Retinal pigment epithelial cell (primary cell): ENCODE data around the gene OSM.

ENCODE experiments used
- DNase-seq: peaks from one replicate; pipeline ENCODE4 v3.0.0-alpha.2; 2010; ENCODE audit warnings: low read depth
- H3K4me3 ChIP-seq: 2 replicates; pipeline ENCODE4 v1.5.1; 2011; ENCODE audit warnings: mild to moderate bottlenecking, low read length, control low read depth, moderate library complexity
- TF ChIP-seq, protein P1 (sequence below): conservative IDR thresholded peaks from 2 replicates; pipeline ENCODE4 v1.5.1; 2011; ENCODE audit warnings: low read depth, low read length, control low read depth, inconsistent platforms

OSM gene

DNA sequence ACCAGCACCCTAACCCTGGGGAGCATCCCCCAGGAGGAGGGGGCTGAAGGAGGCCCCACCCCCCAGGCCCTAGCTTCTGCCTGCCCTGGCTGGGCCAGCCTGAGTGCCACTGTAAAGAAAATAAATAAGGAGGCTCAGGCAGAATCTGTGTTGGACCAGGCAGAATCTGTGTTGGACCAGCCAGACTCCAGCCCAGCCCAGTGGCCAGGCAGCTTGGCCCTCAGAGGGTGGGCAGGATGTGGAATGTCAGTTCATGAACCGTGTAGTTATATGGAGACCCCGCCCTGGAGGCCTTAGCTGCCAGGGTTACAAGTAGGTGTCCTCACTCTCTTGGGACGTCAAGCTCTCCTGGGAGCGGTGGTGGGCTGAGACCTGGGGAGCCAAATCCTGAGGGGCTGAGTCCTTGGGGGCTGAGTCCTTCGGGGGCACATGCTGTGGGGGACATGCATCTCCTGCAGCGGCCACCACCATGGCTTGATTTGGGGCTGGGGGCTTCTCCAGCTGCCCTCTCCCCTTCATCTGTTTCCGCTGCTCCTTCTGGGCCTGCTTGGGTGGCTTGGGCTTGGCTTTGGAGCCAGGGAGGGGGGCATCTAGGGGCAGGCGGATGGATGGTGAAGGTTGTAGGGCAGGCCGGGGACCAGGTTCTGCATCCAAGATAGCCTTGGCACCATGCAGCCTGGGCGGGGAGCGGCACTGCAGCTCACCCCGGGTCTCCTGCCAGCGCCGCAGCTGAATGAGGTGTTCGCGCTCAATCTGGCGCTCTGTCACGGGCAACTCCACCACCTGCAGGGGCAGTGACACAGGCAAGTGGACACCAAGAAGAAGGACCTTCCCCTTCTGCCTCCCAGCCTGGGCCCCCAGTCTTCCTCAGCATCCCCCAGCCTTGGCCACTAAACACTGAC, 25.7 kb upstream of the OSM start:
- no peak for DNase-seq
- TF ChIP-seq, protein P1, sequence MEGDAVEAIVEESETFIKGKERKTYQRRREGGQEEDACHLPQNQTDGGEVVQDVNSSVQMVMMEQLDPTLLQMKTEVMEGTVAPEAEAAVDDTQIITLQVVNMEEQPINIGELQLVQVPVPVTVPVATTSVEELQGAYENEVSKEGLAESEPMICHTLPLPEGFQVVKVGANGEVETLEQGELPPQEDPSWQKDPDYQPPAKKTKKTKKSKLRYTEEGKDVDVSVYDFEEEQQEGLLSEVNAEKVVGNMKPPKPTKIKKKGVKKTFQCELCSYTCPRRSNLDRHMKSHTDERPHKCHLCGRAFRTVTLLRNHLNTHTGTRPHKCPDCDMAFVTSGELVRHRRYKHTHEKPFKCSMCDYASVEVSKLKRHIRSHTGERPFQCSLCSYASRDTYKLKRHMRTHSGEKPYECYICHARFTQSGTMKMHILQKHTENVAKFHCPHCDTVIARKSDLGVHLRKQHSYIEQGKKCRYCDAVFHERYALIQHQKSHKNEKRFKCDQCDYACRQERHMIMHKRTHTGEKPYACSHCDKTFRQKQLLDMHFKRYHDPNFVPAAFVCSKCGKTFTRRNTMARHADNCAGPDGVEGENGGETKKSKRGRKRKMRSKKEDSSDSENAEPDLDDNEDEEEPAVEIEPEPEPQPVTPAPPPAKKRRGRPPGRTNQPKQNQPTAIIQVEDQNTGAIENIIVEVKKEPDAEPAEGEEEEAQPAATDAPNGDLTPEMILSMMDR, result no peak
- no peak overlapping the region for H3K4me3 ChIP-seq

DNA sequence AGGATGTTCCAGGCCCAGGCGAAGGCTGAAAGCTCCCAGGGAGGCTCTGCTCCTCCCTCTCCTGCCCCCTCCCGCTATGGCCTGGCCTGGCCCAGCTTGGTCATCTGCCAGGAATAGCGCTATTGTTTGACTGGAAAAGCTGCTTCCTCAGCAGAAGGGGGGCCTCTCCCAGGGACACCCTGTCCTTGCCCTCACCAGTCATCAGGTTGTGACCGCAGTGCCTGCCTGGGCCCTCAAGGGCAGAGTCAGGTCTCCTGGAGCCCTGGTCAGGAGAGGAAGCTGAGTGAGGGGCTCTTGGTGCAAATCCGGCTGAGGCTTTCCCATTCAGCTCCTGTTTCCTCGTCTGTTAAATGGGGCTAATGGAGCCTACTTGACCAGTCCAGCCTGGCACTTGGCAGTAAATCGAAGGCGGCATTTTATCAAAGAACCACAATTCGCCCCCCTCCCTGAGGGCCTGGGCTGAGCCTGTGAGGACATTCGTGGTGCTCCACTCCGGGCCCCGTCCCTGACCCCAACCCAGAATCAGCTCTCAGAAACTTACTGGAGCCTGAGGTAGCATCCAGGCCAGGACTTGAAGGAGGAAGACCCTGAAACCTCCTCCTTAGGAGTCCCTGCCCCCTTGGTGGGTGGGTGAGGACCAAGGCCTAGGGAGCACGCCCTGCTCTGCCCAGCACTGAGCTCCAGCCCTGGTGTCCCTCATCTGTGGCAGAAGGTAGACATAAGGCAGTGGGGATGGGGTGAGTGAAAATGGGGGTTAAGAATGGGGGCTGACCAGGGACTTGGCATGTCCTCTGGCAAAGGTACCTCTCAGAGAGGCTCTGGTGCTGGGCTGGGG, 24.6 kb upstream of the OSM start:
- TF ChIP-seq, protein P1, result no peak
- no peak for DNase-seq
- H3K4me3 ChIP-seq, result no peak overlapping the region

DNA sequence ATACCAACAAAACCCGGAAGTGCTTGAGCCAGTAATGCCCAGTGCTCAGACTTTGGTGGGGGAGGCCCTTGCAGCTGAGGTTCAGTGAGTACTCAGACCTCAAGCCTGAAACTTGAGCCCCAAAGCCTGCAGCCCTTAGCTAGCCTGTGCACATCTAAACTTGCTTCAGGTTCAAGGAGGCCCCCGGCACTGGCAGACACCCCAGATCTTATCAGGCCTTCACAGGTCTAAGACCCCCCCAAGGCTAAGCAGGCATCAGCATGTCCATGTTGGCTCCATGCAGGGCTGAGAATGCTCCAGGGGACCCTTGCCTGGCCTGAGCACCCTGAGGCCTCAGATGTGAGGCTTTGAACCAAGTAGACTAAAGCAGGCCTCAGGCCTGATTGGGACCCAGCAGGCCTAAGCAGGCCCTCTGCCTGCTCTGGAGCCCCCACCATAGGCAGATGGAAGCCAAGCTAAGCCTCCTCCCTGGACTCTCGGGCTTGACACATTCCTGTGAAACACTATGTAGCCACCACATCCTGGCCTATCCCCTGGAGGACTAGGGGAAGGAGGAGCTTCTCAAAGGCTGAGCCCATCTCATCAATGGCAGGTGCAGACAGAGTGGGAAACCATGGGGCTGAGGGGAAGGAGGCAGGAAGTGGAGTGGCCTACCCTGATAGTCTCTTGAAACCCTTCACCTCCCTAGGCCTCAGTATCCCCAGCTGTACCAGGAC, 23.8 kb upstream of the OSM start:
- DNase-seq, result no peak
- no peak overlapping the region for H3K4me3 ChIP-seq
- TF ChIP-seq, protein P1, result no peak

DNA sequence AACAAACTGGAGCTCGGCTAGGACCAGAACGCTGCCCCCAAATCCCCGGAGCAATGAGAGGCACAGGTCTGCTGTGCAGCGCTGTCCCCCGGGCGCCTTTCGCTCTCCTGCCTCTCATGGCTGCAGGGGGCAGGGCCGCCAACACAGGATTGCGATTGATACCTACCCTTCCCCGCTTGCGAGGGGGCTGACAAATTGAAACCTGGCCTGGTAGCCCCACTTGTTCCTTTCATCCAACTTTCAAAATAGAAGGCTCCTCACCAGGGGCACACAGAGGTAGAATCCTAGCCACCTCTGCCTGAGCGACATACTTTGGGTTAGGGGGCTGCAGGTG, 23.3 kb upstream of the OSM start:
- TF ChIP-seq, protein P1, result no peak
- peak overlapping the region; percentile 46 for H3K4me3 ChIP-seq
- DNase-seq, result no peak

DNA sequence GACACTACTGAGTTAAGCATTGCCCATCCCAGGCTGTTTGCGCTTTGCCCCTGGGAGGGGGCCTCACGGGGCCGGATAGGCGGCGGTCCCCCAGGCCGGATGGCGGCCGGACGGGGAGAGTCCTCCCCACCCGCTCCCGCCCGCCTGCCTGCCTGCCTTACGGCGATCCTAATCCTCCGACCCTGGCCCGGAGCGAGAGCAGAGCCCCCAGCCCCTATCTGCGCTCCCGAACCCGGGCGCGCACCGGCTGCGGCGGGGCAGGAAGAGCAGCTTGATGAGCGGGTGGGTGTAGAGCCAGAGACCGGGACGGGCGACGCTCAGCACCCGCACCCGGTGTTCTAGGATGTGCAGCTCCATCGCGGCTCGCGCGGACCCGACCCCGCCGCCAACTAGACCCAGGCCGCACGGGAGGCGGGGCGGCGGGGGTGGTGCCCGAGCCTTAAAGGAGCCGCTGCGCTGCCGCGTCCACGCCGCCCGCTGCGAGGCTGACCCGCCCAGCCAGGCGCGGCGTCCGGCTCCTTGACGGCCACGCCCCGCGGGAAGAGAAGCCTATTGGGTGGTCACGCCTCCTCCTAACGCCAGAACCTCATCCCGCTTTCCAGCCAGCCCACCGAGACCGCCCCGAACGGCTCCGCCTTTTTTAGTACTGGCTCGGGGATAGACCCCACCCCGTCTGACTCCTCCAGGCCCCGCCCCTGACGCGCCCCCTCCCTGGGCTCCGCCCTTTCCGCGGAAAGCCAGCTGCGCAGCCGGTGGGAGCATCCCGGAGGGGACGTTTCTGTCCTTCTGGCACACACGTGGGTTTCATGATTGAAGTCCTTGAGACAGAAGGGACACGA, 22.7 kb upstream of the OSM start, which contains the start of gene CASTOR1:
Gene CASTOR1 (minus strand): TSS at position 365 of the 839 bp plus-strand sequence. CDS start 8 bp downstream, at position 357.
- TF ChIP-seq, protein P1, result no peak
- peak; percentile 91 for DNase-seq
- H3K4me3 ChIP-seq, result peak within 1 kb of the TSS; percentile 70
